Thoracic aorta (tissue), 2 donors: ENCODE data around the gene PDE4B. TPM values are rescaled to one million over a fixed set of nuclear protein-coding genes. Genes with fewer than 3 reads are reported as not detected.

Experiments used
- ATAC-seq: fragments of 150-250 bp; one replicate; pipeline ENCODE4 v1.8.0; 2017; ENCODE audit warnings: low read depth; ENCODE audit not compliant: insufficient number of reproducible peaks, low FRiP score
- DNase-seq: peaks from one replicate; pipeline ENCODE4 v3.0.0-alpha.2; 2020; ENCODE audit warnings: low spot score
- H3K27ac ChIP-seq, 2 donors: fragments of 200-600 bp; sonication (generic); 1 replicate in 1 of 2; 2 replicates in 1 of 2; pipeline ENCODE4 v1.5.1; 2016; ENCODE audit warnings: mild to moderate bottlenecking in 2 of 2, moderate library complexity in 2 of 2
- H3K27me3 ChIP-seq: fragments of 200-600 bp; sonication (generic); replicated peaks from 2 replicates; pipeline ENCODE4 v1.6.0; 2016; ENCODE audit warnings: mild to moderate bottlenecking; ENCODE audit not compliant: insufficient read depth
- H3K36me3 ChIP-seq: fragments of 200-600 bp; sonication (generic); one replicate; pipeline ENCODE4 v1.5.1; 2016
- H3K4me1 ChIP-seq, 2 donors: fragments of 200-600 bp; sonication (generic); 1 replicate in 1 of 2; 2 replicates in 1 of 2; pipeline versions ENCODE4 v1.5.1 to v1.6.0; 2016; ENCODE audit warnings: low read depth in 2 of 2, mild to moderate bottlenecking in 1 of 2; ENCODE audit not compliant: control insufficient read depth in 1 of 2
- H3K4me3 ChIP-seq: fragments of 200-600 bp; sonication (generic); 2 replicates; pipeline ENCODE4 v1.5.1; 2016; ENCODE audit warnings: mild to moderate bottlenecking
- H3K9me3 ChIP-seq: fragments of 200-600 bp; sonication (generic); 2 replicates; pipeline ENCODE4 v1.5.1; 2016
- CTCF ChIP-seq: fragments of 200-600 bp; sonication (generic); IDR thresholded peaks from one replicate; pipeline ENCODE4 v1.5.1; 2019; ENCODE audit warnings: antibody characterized with exemption
- total RNA-seq, 2 donors: library from RNA; depleted of rRNA; stranded (reverse); fragments of >200 nt; gene quantifications; one replicate each; pipeline versions ENCODE4 v1.1.0 to v1.2.3, GENCODE V29; 2016

The PDE4B gene
- total RNA-seq, 2 donors from 2014 or later = 29.0 to 42.4 TPM

DNA sequence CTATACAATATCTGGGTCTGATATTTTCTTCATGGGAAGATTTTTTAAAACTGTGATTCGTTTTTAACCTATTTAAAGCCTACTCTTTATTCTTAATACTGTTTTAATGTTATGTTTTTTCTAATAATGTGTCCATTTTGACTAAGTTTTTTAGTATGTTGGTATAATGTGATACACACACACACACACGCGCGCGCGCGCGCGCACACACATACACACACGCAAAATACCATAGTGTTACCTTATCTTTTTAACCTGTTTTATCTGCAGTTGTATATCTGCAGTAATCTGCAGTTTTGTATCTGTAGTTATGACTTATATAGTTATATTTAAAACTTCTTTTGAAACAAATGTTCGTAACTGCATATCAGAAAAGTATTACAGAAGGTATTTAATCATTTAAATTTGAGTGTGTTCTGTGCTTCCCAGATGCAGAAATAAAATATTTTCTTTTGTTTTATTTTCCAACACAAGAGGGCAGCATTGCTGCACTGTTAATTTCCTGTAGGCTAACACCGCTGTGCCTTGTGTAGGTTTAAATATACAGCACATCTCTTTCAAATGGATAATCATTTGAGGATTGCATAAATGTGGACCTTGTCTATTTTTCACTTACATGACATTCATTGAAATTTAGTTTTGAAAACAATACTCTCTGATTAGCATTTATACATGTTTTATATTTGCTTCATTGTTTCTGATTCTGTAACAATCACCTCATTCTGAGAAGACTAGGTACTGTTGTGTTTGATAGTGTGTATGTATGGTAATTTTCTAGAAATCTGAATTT lies 166.1 kb downstream of the PDE4B start:
- Histone ChIP-seq H3K36me3 (no peaks in the 10 kb centered on the region), H3K27me3 (no peaks in the 10 kb centered on the region), H3K9me3 (no peaks in the 10 kb centered on the region), H3K4me3 (no peak overlapping the region), H3K4me1 (peaks cover 4 to 7% of the 10 kb centered on the region in 2 donors), H3K27ac (no peak overlapping the region)
- no peak for ATAC-seq
- peak; percentile 67 for TF ChIP-seq CTCF
- DNase-seq = no peak

GRCh38 chr1:65959896-65960567 lies 167.3 kb downstream of the PDE4B start:
- Histone ChIP-seq H3K27ac (no peak overlapping the region), H3K4me1 (peaks cover 4 to 7% of the 10 kb centered on the region in 2 donors), H3K9me3 (no peaks in the 10 kb centered on the region), H3K36me3 (no peaks in the 10 kb centered on the region), H3K4me3 (peak overlapping the region; percentile 16), H3K27me3 (no peaks in the 10 kb centered on the region)
- TF ChIP-seq CTCF = no peak
- no peak for DNase-seq
- no peak for ATAC-seq

- Histone ChIP-seq H3K36me3 (no peaks in the 10 kb centered on the region), H3K9me3 (no peaks in the 10 kb centered on the region), H3K4me1 (peaks cover 4 to 7% of the 10 kb centered on the region in 2 donors), H3K27me3 (no peaks in the 10 kb centered on the region), H3K27ac (no peak overlapping the region), H3K4me3 (no peak overlapping the region)
- no peak for ATAC-seq
- DNase-seq = no peak
- TF ChIP-seq CTCF = no peak
These were observed 170.6 kb downstream of the PDE4B start for GRCh38 chr1:65963156-65963888.

- no peak for TF ChIP-seq CTCF
- no peaks in the 10 kb centered on the region for H3K9me3 ChIP-seq
- no peaks in the 10 kb centered on the region for H3K27me3 ChIP-seq
- no peak for ATAC-seq
- no peak overlapping the region for H3K27ac ChIP-seq
- no peak for DNase-seq
- H3K36me3 ChIP-seq = no peaks in the 10 kb centered on the region
- H3K4me3 ChIP-seq = no peak overlapping the region
- H3K4me1 ChIP-seq = peaks cover 4 to 7% of the 10 kb centered on the region in 2 donors
These were observed 171.4 kb downstream of the PDE4B start for GRCh38 chr1:65964123-65964522.
